IPS-18c (cell line): ENCODE results near the gene TAF3.

Experiments used
- H3K4me3 ChIP-seq: 2 replicates; pipeline ENCODE4 v1.7.0; 2013; ENCODE audit warnings: low read depth, mild to moderate bottlenecking, low read length, moderate library complexity; ENCODE audit not compliant: insufficient read depth
- H3K9me3 ChIP-seq: one replicate; pipeline ENCODE4 v1.6.1; 2013; ENCODE audit warnings: mild to moderate bottlenecking, low read length, moderate library complexity; ENCODE audit not compliant: control insufficient read depth, insufficient read depth

The TAF3 gene

GRCh38 chr10:8061274-8062211 is 243.2 kb downstream of the TAF3 start:
- no peak overlapping the region; the same call in none of the 2 replicates for H3K4me3 ChIP-seq
- H3K9me3 ChIP-seq, result no peaks in the 10 kb centered on the region

GRCh38 chr10:8063128-8063908 is 245.0 kb downstream of the TAF3 start:
- Histone ChIP-seq H3K9me3 (no peaks in the 10 kb centered on the region), H3K4me3 (peak overlapping the region; percentile 32; the same call in 1 of the 2 replicates)

- peak overlapping the region; percentile 16; the same call in 1 of the 2 replicates for H3K4me3 ChIP-seq
- no peaks in the 10 kb centered on the region for H3K9me3 ChIP-seq
Measured at GRCh38 chr10:8063935-8064334, 245.6 kb downstream of the TAF3 start.

DNA sequence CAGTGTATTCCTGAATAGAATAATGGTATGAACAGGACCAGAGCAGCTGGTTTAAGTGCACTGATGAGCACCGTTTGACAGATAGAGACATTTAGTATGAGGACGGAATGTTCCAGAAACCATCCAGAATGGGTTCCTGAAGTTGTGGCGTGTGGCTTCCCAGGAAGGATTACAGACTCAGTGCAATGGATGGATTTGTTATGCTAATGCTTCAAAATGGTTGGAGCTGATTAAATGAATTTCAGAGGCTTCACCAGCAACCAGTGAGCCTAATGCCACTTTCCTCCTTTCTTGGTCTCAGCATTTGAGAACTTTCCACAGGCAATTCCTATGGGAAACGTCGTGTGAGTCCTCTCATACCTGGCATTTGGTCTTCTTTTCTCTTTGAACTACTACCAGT is 246.1 kb downstream of the TAF3 start:
- Histone ChIP-seq H3K9me3 (no peaks in the 10 kb centered on the region), H3K4me3 (no peak overlapping the region)

GRCh38 chr10:8065651-8066050 is 247.3 kb downstream of the TAF3 start:
- Histone ChIP-seq H3K9me3 (no peaks in the 10 kb centered on the region), H3K4me3 (no peak overlapping the region)

GRCh38 chr10:8066124-8066523 is 247.8 kb downstream of the TAF3 start:
- Histone ChIP-seq H3K9me3 (no peaks in the 10 kb centered on the region), H3K4me3 (no peak overlapping the region)
